Endothelial cell of umbilical vein (primary cell): ENCODE results near the gene C8B.

Experiments
- EZH2 ChIP-seq: IDR thresholded peaks from 2 replicates; pipeline ENCODE4 v1.6.1; 2012; ENCODE audit warnings: borderline replicate concordance, low read depth, mild to moderate bottlenecking, moderate library complexity, low read length, inconsistent platforms; ENCODE audit not compliant: severe bottlenecking
- POLR2A ChIP-seq: IDR thresholded peaks from 2 replicates; pipeline ENCODE4 v1.6.1; 2012; ENCODE audit warnings: low read depth, mild to moderate bottlenecking, control low read depth, low read length
- POLR2AphosphoS5 ChIP-seq: IDR thresholded peaks from 2 replicates; pipeline ENCODE4 v1.6.1; 2012; ENCODE audit warnings: low read depth, mild to moderate bottlenecking, control low read depth, low read length, moderate library complexity; ENCODE audit not compliant: insufficient read depth
- TF ChIP-seq, protein P1 (sequence below), 2 donors: IDR thresholded peaks; 1 replicate in 1 of 2; 2 replicates in 1 of 2; pipeline ENCODE4 v1.5.1; 2011; ENCODE audit warnings: low read length in 2 of 2, mild to moderate bottlenecking in 2 of 2, moderate library complexity in 2 of 2, control low read depth in 1 of 2, inconsistent platforms in 1 of 2, low read depth in 1 of 2; ENCODE audit not compliant: insufficient read depth in 1 of 2; ENCODE audit errors: extremely low read depth in 1 of 2
- TF ChIP-seq, protein P2 (sequence below): IDR thresholded peaks from 2 replicates; pipeline ENCODE4 v1.6.1; 2011; ENCODE audit not compliant: insufficient read depth, insufficient read length

DNA sequence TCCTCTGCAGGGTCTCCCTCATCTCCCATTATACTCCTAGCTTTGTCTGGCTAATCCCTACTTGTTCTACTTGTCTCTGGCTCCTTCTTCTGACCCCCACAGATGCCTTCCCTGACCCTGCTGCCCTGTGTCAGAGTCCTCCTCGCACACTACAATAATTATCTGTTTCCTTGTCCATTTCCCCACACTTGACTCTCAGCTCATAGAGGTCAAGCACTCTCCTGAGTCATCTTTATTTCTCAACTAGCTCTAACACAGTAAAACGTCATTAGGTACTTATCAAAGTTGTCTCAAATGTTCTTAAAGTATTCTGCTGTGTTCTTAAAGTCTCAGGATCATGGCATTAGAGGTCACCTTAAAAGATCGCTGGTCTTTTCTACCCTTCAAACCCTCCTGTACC lies 64.1 kb downstream of the C8B start:
- no peak for TF ChIP-seq EZH2
- TF ChIP-seq, protein P1, sequence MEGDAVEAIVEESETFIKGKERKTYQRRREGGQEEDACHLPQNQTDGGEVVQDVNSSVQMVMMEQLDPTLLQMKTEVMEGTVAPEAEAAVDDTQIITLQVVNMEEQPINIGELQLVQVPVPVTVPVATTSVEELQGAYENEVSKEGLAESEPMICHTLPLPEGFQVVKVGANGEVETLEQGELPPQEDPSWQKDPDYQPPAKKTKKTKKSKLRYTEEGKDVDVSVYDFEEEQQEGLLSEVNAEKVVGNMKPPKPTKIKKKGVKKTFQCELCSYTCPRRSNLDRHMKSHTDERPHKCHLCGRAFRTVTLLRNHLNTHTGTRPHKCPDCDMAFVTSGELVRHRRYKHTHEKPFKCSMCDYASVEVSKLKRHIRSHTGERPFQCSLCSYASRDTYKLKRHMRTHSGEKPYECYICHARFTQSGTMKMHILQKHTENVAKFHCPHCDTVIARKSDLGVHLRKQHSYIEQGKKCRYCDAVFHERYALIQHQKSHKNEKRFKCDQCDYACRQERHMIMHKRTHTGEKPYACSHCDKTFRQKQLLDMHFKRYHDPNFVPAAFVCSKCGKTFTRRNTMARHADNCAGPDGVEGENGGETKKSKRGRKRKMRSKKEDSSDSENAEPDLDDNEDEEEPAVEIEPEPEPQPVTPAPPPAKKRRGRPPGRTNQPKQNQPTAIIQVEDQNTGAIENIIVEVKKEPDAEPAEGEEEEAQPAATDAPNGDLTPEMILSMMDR (IDR thresholded peaks at IDR 0.05; ENCODE audit: extremely low read depth in 1 of 2, insufficient read depth in 1 of 2, low read depth in 1 of 2, low read length in 2 of 2): no peak
- TF ChIP-seq POLR2AphosphoS5: no peak
- no peak for TF ChIP-seq POLR2A
- TF ChIP-seq, protein P2, sequence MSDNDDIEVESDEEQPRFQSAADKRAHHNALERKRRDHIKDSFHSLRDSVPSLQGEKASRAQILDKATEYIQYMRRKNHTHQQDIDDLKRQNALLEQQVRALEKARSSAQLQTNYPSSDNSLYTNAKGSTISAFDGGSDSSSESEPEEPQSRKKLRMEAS: no peak
